Left ventricle myocardium superior (tissue), 1 donor: ENCODE measurements around the gene CTIF. TPM values are rescaled to one million over a fixed set of nuclear protein-coding genes. Genes with fewer than 3 reads are reported as not detected.
A peak's percentile ranks its signal among the peaks of the same experiment; 100 is the strongest.

Experiments used
- ATAC-seq: fragments of 200-7000 bp; cut with Tn5 transposase; one replicate; pipeline ENCODE4 v1.9.1; 2020; ENCODE audit warnings: mild to moderate bottlenecking, moderate library complexity
- DNase-seq: peaks from one replicate; pipeline ENCODE4 v3.0.0-alpha.2; 2020
- intact Hi-C: fragments of 100-400 bp; cut with micrococcal nuclease; formaldehyde crosslinking; loops from one replicate; pipeline ENCODE4 v1.11.0; 2022
- total RNA-seq: library from RNA; stranded (reverse); fragmentation: NEBNext Ultra II Directional; extraction: Animal tissue kit (Norgen Biotek cat#: 25700); gene quantifications from one replicate; pipeline ENCODE4 v1.2.1, GENCODE V29; 2021
- donor health status: DM: no; HTN: yes; CAD: no; lungs with severe emphysema.

CTIF gene
- total RNA-seq, 1 donor from 2014 or later, result 59.9 TPM

DNA sequence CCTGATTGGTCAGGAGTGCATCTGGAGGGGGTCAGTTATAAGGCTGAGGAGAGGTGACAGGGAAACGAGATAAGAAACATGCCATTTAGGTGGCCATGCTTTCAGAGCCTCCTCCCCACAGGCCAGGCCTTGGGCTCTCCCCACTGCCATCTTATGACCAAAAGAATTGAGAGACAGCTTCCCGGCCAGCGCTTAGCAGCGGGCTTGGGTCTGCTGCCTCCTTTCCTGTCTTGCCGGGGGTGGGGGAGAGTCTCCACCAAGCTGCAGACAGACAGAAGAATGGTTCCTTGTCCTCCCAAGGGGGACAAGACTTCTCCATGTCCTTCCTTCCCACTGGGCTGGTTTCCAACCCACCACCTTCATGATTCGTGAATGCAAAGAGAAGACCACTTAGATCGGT, 240.6 kb downstream of the CTIF start:
- ATAC-seq (no peak), DNase-seq (peak; percentile 28)
- intact Hi-C loops, result no loop called here

- DNase-seq, result peak; percentile 51
- intact Hi-C loops, result no loop called here
Observed at GRCh38 chr18:48780201-48780912, 241.5 kb downstream of the CTIF start.

GRCh38 chr18:48780913-48781162, 242.0 kb downstream of the CTIF start:
- intact Hi-C loops, result no loop called here
- no peak for DNase-seq
- no peak for ATAC-seq

More at GRCh38 chr18:48780201-48780912, 241.5 kb downstream of the CTIF start:
- ATAC-seq, result no peak

DNA sequence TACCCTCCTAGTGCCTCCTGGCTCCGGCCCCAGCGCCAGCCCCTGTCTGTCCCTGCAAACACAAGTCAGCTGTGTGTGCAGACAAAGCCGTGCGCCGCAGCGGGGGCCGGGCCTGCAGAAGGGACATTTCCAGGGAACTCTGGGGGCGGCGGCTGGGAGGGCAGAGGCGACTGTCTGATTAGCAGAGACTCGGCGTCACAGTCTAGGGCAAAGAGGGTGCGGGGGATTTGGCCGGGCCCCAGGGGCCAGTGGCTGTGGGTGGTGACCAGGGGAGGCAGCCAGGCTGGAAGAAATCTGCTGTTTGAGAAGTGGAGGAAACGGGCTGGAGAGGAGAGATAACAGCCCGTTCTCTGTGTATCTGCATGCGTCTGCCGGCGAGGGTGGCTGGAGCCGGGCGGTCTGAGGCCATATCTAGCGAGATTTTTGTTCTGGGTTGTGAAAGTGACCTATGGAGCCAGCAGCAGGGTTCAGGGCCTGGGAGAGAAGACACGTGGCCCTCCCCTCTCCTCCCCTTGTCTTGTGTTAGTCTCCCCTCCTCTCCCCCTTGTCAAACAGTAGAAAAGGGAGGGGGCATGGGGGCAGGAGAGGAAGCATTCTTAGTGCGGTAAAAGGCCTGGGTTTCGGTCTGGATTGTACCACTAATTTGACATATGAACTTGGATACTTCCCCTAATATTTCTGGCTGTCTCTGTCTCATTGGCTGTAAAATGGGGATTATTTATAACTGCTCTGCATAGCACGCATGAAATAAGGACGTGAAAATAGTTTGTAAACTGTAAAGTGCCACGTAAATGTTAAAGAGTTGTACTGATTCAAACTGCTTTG, 242.5 kb downstream of the CTIF start:
- intact Hi-C loops, result no loop called here
- peak; percentile 94 for DNase-seq
- ATAC-seq, result peak; percentile 78

- peak; percentile 37 for DNase-seq
- peak; percentile 3 for ATAC-seq
- intact Hi-C loops, result no loop called here
Observed at GRCh38 chr18:48781988-48782363, 243.1 kb downstream of the CTIF start.

DNA sequence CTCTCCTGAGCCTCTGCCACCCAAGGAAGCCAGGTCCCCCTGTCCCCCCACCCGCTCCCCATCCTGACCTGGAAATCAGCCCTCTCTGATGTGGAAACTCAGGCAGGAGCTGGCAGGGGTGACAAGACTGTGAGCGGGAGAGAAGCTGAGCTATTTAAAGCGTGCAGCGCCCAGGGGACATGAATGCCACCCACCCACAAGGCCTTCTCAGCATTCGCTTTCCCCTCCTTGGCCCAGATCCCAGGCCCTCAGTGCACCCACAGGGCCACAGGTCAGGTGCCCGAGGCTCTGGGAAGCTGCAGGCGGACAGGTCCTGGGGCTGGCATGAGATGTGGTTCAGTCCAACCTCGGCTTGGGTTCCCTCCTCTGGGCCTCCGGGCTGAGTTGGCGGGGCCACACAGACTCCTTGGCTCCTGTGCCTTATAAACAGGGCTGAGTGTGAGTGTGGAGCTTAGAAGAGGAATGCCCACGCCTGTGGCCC, 243.6 kb downstream of the CTIF start:
- ATAC-seq, result peak; percentile 71
- DNase-seq, result peak; percentile 81
- intact Hi-C loops, result no loop called here

- no peak for ATAC-seq
- intact Hi-C loops, result no loop called here
- DNase-seq, result no peak
Observed at GRCh38 chr18:48783616-48784520, 245.0 kb downstream of the CTIF start.

GRCh38 chr18:48784656-48785055, 245.8 kb downstream of the CTIF start:
- DNase-seq (peak; percentile 11), ATAC-seq (no peak)
- intact Hi-C loops, result no loop called here

GRCh38 chr18:48785091-48785614, 246.3 kb downstream of the CTIF start:
- intact Hi-C loops, result no loop called here
- peak; percentile 35 for DNase-seq
- no peak for ATAC-seq

DNA sequence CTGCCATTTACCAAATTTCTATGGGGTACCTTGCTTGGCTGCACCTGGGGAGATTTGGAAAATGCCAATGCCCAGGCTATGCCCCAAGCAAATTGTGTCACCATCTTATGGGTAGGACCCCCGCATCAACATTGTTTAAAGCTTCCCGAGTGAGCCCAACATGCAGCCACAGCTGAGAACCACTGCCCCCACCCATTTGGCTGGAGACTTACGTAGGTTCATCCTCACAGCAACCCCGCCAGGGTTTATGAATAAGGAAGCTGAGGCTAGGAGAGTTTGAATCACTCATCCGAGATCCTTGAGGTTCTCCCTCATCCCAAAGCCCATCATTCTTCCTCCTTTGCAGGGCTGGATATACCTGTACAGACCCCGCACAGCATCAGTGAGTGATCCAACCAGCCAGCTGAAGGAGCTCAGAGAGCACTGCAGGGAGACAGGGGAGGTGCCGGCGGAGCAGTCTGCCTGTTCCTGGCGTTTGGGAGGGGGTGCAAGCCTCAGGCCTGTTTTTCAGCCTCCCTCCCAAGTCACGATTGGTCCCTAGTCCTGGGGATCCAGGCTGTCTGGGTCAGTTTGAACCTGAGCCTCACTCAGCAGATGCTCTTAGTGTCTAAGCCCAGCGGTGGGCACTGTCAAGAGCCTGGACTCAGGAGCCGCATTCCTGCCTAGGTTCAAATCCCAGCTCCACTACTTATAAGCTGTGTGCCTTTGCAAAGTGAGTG, 247.1 kb downstream of the CTIF start:
- intact Hi-C loops, result no loop called here
- ATAC-seq (no peak), DNase-seq (no peak)

- DNase-seq (peak; percentile 26), ATAC-seq (no peak)
- intact Hi-C loops, result no loop called here
Observed at GRCh38 chr18:48786455-48787202, 247.8 kb downstream of the CTIF start.

GRCh38 chr18:48787203-48788151, 248.6 kb downstream of the CTIF start:
- no peak for ATAC-seq
- DNase-seq, result no peak
- intact Hi-C loops, result no loop called here

GRCh38 chr18:48788373-48788772, 249.5 kb downstream of the CTIF start:
- no peak for ATAC-seq
- intact Hi-C loops, result no loop called here
- no peak for DNase-seq

DNA sequence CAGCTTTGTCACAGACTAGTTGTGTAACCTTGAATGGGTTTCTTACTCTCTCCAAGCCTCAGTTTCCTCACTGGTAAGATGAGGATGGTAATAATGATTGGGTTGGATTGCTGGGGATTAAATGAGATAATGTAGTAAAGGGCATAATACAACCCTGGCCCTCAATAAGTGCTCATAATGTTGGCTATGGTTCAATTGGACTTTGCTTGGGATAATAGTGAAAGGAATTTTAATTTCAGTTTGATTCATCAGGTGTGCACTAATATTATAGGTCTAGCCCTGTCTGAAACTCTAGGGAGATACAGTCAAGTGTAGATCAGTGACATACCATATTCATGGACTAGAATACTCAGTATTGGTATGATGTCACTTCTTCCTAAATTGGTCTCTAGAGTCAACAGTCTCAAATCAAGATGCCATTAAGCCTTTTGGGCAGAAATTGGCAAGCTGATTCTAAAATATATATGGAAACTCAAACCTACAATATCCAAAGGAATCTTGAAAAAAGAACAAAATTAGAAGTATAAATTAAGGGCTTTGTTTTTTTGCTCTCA, 250.5 kb downstream of the CTIF start:
- ATAC-seq, result no peak
- no peak for DNase-seq
- intact Hi-C loops, result no loop called here

GRCh38 chr18:48790226-48790863, 251.5 kb downstream of the CTIF start:
- ATAC-seq (peak; percentile 85), DNase-seq (peak; percentile 86)
- intact Hi-C loops, result no loop called here

DNA sequence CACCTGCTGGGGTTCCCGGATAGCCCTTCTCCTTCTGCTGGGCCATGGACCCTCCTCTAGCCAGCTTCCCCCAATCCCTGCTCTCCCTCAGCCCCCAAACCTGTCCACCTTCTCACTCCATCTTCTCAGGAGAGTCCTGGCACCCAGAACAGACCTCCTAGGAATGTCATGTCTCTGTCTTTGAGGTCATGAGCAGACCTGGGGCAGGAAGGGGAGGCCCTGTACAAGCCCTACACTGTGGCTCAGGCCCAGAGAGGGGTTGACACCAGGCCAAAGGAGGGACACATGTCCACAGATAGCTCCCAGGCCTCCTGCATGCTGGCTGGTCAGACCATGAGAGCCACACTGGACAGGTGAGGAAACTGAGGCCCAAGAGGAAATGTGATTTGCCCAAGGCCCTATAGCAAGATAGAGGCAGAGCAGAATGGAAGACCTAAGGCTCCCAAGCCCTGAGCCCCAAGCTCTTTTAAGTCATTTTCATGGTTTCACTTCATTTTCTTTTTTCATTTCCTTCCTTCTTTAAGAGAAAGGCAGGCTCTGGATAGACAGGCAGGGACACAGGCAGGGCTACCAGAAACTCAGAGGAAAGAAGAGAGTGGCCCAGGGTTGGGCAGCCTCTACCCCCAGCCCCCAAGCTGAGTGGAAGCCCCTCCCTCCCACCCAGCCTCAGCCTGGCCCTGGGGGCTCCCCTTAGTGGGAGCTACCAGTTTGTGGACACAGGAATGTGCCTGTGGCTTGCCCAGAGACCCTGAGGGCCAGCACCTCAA, 252.2 kb downstream of the CTIF start:
- DNase-seq (peak; percentile 46), ATAC-seq (peak; percentile 45)
- intact Hi-C loops, result no loop called here
